ENCODE results near the gene TSPAN13. TPM values are rescaled to one million over a fixed set of nuclear protein-coding genes. Genes with fewer than 3 reads are reported as not detected.

TSPAN13 gene
- total RNA-seq, 6 donors from 2014 or later = 16.8 to 178 (median 139) TPM

Other genes with a start within 250 kb of the TSPAN13 start
- not detected for gene LRRC72, start 226.9 kb upstream of the TSPAN13 start, total RNA-seq
- gene ANKMY2, start 108.0 kb upstream of the TSPAN13 start, total RNA-seq = 10 to 100 TPM in 5 of 6 donors, 1 to 10 TPM in 1; 5.8 to 16.3 (median 12.7) TPM
- 10 to 100 TPM; 27.9 to 63.7 (median 31.9) TPM for gene BZW2, start 107.6 kb upstream of the TSPAN13 start, total RNA-seq
- 100 to 1,000 TPM in 1 of 6 donors, 10 to 100 TPM in 4, 1 to 10 TPM in 1; 6.3 to 126 (median 44.8) TPM for gene AGR2, start 51.2 kb downstream of the TSPAN13 start, total RNA-seq
- 100 to 1,000 TPM in 2 of 6 donors, 10 to 100 TPM in 4; 10.5 to 209 (median 74.6) TPM for gene AGR3, start 128.2 kb downstream of the TSPAN13 start, total RNA-seq